Glomerular visceral epithelial cell (primary cell): ENCODE measurements around the gene RHBDF1.
"Not testable (repeated sequence)": the region's sequence is repeated elsewhere in the genome, so short reads cannot be mapped to it uniquely, and the experiment has no call there.

ENCODE experiments used
- DNase-seq: peaks from one replicate; pipeline ENCODE4 v3.0.0-alpha.2; 2016; ENCODE audit errors: extremely low spot score

Gene RHBDF1

DNA sequence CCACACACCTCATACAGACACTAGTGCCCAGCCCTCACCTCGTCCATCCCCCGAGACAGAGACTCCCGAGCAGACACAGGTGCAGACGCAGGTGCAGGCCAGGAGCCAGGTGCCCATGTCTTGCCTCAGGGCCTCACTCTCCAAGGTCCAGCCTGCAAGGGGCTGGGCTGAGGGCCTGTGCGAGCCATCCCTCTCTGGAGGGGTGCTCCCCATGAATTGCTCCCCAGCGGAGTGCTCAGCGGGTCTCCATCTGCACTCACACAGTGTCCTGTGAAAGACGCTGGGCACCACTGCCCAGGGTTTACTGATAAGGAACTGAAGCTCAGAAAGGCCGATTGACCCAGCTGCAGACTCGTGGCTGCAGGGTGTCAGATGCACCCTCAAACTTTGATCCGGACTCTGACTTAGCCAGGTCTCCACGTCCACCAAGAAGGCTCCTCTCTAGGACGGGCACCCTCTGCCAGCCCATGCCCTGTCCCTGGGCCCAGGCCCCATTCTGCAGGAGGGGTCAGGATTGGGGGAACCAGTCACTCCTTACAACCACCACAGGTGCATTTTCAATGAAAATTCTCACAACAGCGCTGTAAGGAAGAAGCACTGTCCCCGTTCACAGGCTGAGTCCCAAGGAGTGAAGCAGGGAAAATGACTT, 36.0 kb downstream of the RHBDF1 start:
- DNase-seq = no peak

DNA sequence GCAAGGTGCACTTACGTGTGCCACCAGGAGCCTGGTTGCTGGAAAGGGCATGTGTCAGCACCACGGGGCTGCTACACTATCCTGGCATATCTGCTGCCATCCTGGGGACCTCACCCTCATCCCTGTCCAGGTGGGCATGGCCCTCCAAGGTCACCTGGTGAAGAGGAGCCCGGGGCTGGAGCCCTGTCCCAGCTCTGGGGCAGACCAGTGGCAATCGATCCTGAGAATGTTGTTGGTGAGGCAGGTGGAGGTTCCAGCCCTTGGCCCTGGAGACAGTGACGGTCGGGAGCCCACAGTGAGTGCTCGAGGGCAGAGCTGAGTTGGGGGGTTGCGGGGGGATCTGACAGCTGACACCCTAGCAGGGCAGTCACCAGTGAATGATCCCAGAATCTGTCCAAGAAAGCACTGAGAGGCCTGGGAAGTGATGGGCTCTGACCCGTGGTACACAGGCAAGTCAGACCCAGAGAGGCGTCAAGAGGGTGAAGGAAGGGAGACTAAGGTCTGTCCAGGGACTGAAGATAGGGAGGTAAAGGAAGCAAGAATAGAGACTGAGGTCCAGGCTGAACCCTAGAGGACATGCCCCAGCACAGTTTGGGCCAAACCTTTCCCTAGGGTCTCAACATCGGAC, 36.6 kb downstream of the RHBDF1 start:
- no peak for DNase-seq

DNA sequence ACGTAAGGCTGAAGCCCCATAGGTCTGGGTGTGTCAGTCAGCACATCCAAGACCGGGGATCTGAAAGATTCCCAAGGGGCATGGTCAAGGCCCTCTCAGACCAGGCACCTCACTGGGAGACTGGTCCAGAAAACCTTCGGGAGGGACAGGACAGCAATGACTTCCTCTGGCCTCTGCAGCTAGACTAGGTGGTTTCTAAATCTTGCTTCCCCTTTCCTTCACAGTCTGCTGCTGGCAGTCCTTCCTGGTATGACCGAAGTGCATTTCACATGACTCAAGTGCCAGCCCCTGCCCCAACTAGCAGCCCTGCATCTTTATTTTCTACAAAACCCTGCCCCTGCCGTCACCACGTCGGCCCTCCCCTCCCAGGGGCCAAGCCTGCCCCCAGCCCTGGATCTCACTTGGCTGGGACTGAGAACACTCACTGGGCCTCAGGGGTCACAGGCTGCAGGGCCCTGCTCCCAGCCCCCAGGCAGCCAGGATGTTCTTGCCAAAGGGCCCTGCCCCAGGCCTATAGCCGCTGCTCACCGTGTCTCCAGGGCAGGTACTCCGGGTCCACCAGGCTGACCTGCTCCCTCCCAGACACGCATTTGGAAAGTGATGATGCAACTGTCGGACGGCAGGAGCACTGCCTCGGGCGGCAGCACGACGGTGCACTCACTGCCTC, 37.3 kb downstream of the RHBDF1 start:
- no peak for DNase-seq

DNA sequence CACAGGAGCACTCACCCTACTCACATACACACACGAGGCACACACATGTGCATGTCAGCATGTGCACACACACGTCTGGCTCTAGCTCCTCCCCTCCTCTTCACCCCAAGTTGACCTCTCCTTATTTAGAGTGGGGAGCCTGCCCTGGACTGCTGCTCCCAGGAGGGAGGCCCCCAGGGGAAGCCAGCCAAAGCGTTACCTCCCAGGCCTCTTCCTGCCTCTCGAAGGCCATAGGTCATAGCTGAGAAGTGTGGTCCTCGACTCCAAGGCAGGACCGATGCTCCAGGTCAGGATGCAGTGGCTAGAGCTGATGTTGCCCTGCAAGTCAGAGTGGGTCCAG, 37.8 kb downstream of the RHBDF1 start:
- DNase-seq = no peak

DNA sequence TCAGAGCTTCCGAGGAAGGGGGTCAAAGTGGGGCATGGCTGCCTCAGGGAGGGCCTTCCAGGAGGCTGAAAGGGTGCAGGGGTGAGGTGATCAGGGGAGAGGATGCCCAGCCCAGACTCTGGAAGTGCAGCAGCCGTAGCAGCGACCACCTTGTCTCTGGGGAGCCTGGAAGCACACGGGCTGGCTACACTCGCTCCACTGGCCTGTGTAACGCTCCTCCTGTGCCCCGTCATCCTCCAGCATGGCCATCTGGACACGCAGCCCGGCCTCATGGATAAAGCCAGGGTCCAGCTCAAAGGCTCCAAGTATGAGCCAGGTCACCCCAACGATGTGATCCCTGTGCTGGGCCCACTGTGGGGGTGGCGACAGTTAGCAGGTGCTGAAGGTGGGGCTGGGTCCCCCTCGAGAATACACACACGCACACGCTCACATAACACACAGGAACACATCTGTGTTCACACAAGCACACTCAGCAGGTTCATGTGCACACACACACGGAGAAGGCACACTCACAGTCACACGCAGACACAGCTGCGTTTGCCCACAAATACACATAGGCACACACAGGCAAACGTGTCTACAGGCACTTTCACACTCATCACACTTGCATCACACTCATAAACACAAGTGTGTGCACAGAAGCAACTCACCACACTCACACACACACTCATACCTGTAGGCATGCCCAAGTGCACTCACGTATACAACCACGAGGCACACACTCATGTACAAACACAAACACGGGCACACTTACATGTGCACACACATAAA, 38.4 kb downstream of the RHBDF1 start:
- no peak for DNase-seq

DNA sequence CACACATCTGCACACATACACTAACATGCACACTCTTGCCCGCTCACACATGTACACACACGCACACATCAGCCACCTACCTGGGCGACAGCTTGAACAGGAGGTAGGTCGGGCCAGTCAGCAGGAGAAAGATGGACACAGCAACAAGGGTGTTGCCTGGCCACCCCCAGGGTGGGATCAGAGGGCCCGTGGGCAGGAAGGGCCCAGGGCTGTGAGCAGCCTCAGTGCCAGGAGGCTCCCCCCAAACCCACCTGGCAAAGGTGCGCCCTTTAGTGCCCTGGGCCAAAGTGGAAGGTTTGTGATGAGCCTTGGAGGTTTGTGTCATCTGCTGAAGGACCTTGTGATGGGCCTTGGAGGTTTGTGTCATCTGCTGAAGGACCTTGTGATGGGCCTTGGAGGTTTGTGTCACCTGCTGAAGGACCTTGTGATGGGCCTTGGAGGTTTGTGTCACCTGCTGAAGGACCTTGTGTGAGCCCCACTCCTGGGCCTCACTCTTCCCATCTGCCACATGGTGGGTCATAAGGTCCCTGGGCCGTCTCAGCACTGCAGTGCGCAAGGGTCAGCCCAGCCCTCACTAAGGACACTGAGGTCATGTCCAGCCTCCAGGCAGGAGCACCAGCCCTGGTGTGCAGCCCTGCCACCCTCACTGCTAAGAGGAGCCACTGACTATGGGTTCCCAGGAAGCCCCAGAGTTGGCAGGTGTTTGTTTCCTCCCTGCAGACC, 39.1 kb downstream of the RHBDF1 start:
- not testable (repeated sequence) for DNase-seq

DNA sequence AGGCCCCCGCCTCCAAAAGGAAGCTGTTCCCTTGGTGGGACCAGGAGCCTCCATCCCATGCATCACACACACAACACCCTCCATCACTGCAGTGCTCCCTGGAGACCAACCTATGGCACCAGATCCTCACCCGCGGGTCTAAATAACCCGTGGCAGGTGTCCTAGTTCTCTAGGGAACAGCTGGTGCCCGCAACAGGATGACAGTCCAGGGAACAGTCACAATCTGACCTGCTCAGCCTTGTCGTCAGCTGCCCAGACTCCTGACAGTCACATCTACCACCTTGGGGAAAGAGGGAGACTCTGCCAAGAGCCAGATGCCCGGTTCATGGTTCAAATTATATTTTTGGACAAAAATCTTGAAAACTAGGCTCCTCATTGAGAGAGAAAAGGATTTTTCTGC, 41.8 kb downstream of the RHBDF1 start:
- DNase-seq = not testable (repeated sequence)

DNA sequence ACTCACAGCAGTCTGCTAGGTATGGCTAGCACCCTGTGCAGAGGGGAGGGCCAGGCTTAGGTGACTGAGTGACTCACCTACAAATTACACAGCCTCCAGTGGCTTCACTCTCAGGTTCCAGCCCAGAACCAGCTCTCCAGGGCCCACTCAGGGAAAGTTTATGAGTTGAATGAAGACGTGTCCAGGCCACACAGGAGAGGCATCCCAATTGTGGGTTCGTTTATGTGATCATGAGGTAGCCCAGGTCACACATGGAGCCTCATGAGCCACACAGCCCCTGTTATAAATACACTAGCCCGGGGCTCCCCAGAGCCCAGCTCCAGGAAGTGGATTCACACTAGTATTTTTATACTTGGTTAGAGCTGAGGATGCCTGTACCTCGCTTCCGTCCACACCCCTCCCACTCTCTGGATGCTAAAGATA, 46.5 kb downstream of the RHBDF1 start:
- not testable (repeated sequence) for DNase-seq

DNA sequence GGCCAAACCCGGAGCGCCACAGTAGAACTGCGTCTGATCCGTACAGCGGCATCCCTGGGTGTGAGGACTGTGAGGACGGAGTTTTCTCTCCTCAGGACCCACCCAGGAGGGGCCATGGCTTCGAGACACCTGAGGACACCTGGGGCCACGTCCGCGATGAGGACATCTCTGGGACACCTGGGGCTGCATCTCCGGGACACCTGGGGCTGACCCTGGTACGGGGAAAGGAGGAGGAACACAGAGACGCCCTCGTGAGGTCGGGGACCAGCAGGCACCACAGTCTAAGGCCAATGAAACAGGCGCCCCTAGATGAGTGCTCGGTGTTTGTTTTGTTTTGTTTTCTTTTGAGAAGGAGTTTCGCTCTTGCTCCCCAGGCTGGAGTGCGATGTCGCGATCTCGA, 48.3 kb downstream of the RHBDF1 start:
- DNase-seq = not testable (repeated sequence)

DNA sequence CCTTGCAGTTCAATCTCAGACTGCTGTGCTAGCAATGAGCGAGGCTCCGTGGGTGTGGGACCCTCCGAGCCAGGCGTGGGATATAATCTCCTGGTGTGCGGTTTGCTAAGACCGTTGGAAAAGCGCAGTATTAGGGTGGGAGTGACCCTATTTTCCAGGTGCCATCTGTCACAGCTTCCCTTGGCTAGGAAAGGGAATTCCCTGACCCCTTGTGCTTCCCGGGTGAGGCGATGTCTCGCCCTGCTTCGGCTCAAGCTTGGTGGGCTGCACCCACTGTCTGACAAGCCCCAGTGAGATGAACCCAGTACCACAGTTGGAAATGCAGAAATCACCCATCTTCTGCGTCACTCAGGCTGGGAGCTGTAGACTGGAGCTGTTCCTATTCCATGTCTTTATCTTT, 51.5 kb downstream of the RHBDF1 start:
- not testable (repeated sequence) for DNase-seq

DNA sequence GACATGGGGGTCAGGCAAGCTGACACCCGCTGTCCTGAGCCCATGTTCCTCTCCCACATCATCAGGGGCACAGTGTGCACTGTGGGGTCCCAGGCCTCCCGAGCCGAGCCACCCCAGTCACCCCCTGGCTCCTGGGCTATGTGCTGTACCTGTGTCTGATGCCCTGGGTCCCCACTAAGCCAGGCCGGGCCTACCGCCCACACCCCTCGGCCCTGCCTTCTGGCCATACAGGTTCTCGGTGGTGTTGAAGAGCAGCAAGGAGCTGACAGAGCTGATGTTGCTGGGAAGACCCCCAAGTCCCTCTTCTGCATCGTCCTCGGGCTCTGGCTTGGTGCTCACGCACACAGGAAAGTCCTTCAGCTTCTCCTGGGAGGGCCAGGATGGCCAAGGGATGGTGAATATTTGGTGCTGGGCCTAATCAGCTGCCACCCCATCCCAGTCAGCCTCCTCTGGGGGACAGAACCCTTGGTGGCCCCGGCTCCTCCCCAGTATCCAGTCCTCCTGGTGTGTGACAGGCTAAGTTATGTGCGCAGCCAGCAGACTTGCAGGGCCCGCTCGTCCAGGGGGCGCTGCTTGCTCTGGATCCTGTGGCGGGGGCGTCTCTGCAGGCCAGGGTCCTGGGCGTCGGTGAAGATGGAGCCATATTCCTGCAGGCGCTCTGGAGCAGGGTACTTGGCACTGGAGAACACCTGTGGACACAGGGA, 55.2 kb downstream of the RHBDF1 start:
- not testable (repeated sequence) for DNase-seq

DNA sequence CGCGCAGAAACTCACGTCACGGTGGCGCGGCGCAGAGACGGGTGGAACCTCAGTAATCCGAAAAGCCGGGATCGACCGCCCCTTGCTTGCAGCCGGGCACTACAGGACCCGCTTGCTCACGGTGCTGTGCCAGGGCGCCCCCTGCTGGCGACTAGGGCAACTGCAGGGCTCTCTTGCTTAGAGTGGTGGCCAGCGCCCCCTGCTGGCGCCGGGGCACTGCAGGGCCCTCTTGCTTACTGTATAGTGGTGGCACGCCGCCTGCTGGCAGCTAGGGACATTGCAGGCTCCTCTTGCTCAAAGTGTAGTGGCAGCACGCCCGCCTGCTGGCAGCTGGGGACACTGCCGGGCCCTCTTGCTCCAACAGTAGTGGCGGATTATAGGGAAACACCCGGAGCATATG, 61.7 kb downstream of the RHBDF1 start:
- DNase-seq = not testable (repeated sequence)

DNA sequence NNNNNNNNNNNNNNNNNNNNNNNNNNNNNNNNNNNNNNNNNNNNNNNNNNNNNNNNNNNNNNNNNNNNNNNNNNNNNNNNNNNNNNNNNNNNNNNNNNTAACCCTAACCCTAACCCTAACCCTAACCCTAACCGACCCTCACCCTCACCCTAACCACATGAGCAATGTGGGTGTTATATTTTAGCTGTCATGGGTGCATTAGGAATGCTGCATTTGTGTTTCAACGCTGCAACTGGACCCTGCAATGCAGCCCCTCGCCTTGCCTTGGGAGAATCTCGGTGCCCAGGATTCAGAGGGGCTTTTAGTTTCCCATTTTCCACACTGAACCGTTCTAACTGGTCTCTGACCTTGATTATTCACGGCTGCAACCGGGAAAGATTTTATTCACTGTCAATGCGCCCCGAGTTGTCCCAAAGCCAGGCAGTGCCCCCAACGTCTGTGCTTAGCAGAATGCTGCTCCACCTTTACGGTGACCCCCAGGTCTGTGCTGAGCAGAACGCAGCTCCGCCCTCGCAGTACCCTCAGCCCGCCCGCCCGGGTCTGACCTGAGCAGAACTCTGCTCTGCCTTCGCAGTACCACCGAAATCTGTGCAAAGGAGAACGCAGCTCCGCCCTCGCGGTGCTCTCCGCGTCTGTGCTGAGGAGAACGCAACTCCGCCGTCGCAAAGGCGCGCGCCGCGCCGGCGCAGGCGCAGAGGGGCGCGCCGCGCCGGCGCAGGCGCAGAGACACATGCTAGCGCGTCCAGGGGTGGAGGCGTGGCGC, 62.3 kb downstream of the RHBDF1 start:
- no peak for DNase-seq
